GM23338 (cell line): ENCODE results near the gene IL11. TPM values are rescaled to one million over a fixed set of nuclear protein-coding genes. Genes with fewer than 3 reads are reported as not detected.

Experiments
- ATAC-seq: fragments of 200-7000 bp; cut with Tn5 transposase; 3 replicates; pipeline ENCODE4 v1.9.1; 2020
- DNase-seq: peaks from one replicate; pipeline ENCODE4 v3.0.0-alpha.2; 2015; ENCODE audit warnings: low spot score
- H2AFZ ChIP-seq: fragments of 200-600 bp; sonication (generic); 2 replicates; pipeline ENCODE4 v1.8.0; 2016; ENCODE audit warnings: antibody characterized with exemption, mild to moderate bottlenecking, moderate library complexity
- H3F3A ChIP-seq: fragments of 200-600 bp; sonication (generic); replicated peaks from 2 replicates; pipeline ENCODE4 v1.8.0; 2017; ENCODE audit warnings: antibody characterized with exemption, mixed run types, low read depth
- H3K27ac ChIP-seq: fragments of 200-600 bp; sonication (generic); 2 replicates; pipeline ENCODE4 v1.6.1; 2016; ENCODE audit warnings: low read depth
- H3K27me3 ChIP-seq: fragments of 200-600 bp; sonication (generic); 2 replicates; pipeline ENCODE4 v1.8.0; 2016; ENCODE audit warnings: mild to moderate bottlenecking, mixed run types, moderate library complexity; ENCODE audit not compliant: insufficient read depth
- H3K36me3 ChIP-seq: fragments of 200-600 bp; sonication (generic); 2 replicates; pipeline ENCODE4 v1.8.0; 2016; ENCODE audit warnings: mild to moderate bottlenecking; ENCODE audit not compliant: insufficient read depth
- H3K4me1 ChIP-seq: fragments of 200-600 bp; sonication (generic); 2 replicates; pipeline ENCODE4 v1.8.0; 2016; ENCODE audit warnings: mild to moderate bottlenecking, moderate library complexity; ENCODE audit not compliant: insufficient read depth
- H3K4me2 ChIP-seq: fragments of 200-600 bp; sonication (generic); 2 replicates; pipeline ENCODE4 v1.7.1; 2017; ENCODE audit warnings: mixed run types
- H3K4me3 ChIP-seq: fragments of 200-600 bp; sonication (generic); 2 replicates; pipeline ENCODE4 v1.6.1; 2016; ENCODE audit warnings: mixed run types
- H3K79me2 ChIP-seq: fragments of 200-600 bp; sonication (generic); replicated peaks from 2 replicates; pipeline ENCODE4 v1.8.0; 2017; ENCODE audit warnings: mild to moderate bottlenecking; ENCODE audit not compliant: insufficient read depth
- H3K9me2 ChIP-seq: fragments of 200-600 bp; sonication (generic); 2 replicates; pipeline ENCODE4 v1.8.0; 2017; ENCODE audit not compliant: insufficient read depth
- H4K20me1 ChIP-seq: fragments of 200-600 bp; sonication (generic); replicated peaks from 2 replicates; pipeline ENCODE4 v1.8.0; 2017; ENCODE audit warnings: mild to moderate bottlenecking; ENCODE audit not compliant: insufficient read depth
- H3K27ac Mint-ChIP-seq: 2 replicates; pipeline ENCODE4 v1.8.0; 2020; ENCODE audit warnings: inconsistent platforms, mild to moderate bottlenecking, moderate library complexity, mixed read lengths
- H3K27me3 Mint-ChIP-seq: 3 replicates; pipeline ENCODE4 v1.8.0; 2022; ENCODE audit warnings: low read depth, mild to moderate bottlenecking, moderate library complexity, mixed read lengths, inconsistent platforms; ENCODE audit not compliant: insufficient read depth, poor library complexity
- H3K36me3 Mint-ChIP-seq: 3 replicates; pipeline ENCODE4 v1.8.0; 2021; ENCODE audit warnings: low read depth, mild to moderate bottlenecking, inconsistent platforms, moderate library complexity, mixed read lengths
- H3K4me1 Mint-ChIP-seq: 3 replicates; pipeline ENCODE4 v1.8.0; 2020; ENCODE audit warnings: mild to moderate bottlenecking, inconsistent platforms, mixed read lengths
- H3K4me3 Mint-ChIP-seq: 3 replicates; pipeline ENCODE4 v1.8.0; 2021; ENCODE audit warnings: moderate library complexity, mild to moderate bottlenecking, inconsistent platforms, mixed read lengths
- H3K9me3 Mint-ChIP-seq: 3 replicates; pipeline ENCODE4 v1.8.0; 2020; ENCODE audit warnings: moderate library complexity, mild to moderate bottlenecking, inconsistent platforms, mixed read lengths
- CREB1 ChIP-seq: fragments of 250-450 bp; sonication (Bioruptor Pico); IDR thresholded peaks from 2 replicates; pipeline ENCODE4 v1.5.0; 2020; ENCODE audit warnings: low read depth, mild to moderate bottlenecking, moderate library complexity
- POLR2AphosphoS5 ChIP-seq: IDR thresholded peaks from 2 replicates; pipeline ENCODE4 v1.6.1; 2016; ENCODE audit warnings: antibody characterized with exemption, low read depth
- REST ChIP-seq: IDR thresholded peaks from one replicate; pipeline ENCODE4 v1.6.1; 2018; ENCODE audit warnings: antibody characterized with exemption; ENCODE audit not compliant: unreplicated experiment
- ZNF114 ChIP-seq: fragments of 250-450 bp; sonication (Bioruptor Pico); IDR thresholded peaks from 2 replicates; pipeline ENCODE4 v1.5.0; 2020; ENCODE audit warnings: mild to moderate bottlenecking, moderate library complexity
- ZNF331 ChIP-seq: fragments of 250-450 bp; sonication (Bioruptor Pico); IDR thresholded peaks from 2 replicates; pipeline ENCODE4 v1.5.0; 2020; ENCODE audit warnings: low read depth, mild to moderate bottlenecking, moderate library complexity
- polyA plus RNA-seq: library from polyadenylated mRNA; unstranded; fragments of >200 nt; fragmentation: Nextera tagmentation; extraction: Ambion mirVana; gene quantifications from 2 replicates; pipeline ENCODE4 v1.2.1, GENCODE V29; 2016
- total RNA-seq: library from RNA; depleted of rRNA; stranded (reverse); fragments of >200 nt; shearing (Covaris generic); gene quantifications from 2 replicates; pipeline ENCODE4 v1.2.3, GENCODE V29; 2014
- TF ChIP-seq, protein P1 (sequence below): fragments of 250-450 bp; sonication (Bioruptor Pico); IDR thresholded peaks from 2 replicates; pipeline ENCODE4 v1.5.0; 2020; ENCODE audit warnings: mild to moderate bottlenecking, moderate library complexity
- TF ChIP-seq, protein P2 (sequence below): IDR thresholded peaks from 2 replicates; pipeline ENCODE4 v1.6.1; 2016; ENCODE audit warnings: antibody characterized with exemption

IL11 gene
- total and polyA plus RNA-seq, 2 experiments from 2014 or later: 0.58 to 2.2 TPM

DNA sequence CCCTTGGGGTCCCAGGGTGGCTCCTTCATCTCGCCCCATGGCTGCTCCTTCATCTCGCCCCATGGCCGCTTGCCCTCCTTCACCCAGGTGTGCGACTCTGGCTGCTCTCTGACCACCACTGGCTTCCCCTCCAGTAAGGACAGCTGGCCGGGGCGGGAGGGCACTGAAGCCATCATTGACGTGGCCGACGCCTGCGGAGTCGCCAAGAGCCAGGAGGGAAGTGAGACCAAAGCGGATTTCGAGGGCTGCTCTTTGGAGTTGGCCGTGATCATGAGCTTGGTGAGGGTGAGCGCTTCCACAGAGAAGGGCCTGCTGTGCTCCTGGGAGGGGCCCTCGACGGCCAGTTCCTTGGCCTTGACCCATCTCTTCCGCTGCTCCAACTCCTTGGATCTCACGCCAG is 11.8 kb downstream of the IL11 start:
- Mint-ChIP-seq H3K9me3 (no peaks in the 10 kb centered on the region), H3K36me3 (no peaks in the 10 kb centered on the region), H3K27me3 (peaks cover 41% of the 10 kb centered on the region), H3K27ac (no peak overlapping the region), H3K4me3 (no peak overlapping the region), H3K4me1 (peaks cover 7% of the 10 kb centered on the region; the same call in 2 of the 3 replicates)
- no peak overlapping the region for H3K27ac ChIP-seq
- H2AFZ ChIP-seq: no peak overlapping the region
- H3F3A ChIP-seq: peaks cover 9% of the 10 kb centered on the region
- no peak overlapping the region for H3K4me3 ChIP-seq
- no peak overlapping the region for H3K4me2 ChIP-seq
- H4K20me1 ChIP-seq: no peaks in the 10 kb centered on the region
- no peaks in the 10 kb centered on the region for H3K9me2 ChIP-seq
- no peak for DNase-seq
- peaks cover 36% of the 10 kb centered on the region for H3K27me3 ChIP-seq
- no peaks in the 10 kb centered on the region for H3K36me3 ChIP-seq
- ATAC-seq: no peak
- H3K79me2 ChIP-seq: no peaks in the 10 kb centered on the region
- TF ChIP-seq REST (no peak), CREB1 (CRISPR knock-in tag) (no peak), ZNF114 (CRISPR knock-in tag) (no peak), ZNF331 (no peak), POLR2AphosphoS5 (no peak)
- TF ChIP-seq, protein P1, sequence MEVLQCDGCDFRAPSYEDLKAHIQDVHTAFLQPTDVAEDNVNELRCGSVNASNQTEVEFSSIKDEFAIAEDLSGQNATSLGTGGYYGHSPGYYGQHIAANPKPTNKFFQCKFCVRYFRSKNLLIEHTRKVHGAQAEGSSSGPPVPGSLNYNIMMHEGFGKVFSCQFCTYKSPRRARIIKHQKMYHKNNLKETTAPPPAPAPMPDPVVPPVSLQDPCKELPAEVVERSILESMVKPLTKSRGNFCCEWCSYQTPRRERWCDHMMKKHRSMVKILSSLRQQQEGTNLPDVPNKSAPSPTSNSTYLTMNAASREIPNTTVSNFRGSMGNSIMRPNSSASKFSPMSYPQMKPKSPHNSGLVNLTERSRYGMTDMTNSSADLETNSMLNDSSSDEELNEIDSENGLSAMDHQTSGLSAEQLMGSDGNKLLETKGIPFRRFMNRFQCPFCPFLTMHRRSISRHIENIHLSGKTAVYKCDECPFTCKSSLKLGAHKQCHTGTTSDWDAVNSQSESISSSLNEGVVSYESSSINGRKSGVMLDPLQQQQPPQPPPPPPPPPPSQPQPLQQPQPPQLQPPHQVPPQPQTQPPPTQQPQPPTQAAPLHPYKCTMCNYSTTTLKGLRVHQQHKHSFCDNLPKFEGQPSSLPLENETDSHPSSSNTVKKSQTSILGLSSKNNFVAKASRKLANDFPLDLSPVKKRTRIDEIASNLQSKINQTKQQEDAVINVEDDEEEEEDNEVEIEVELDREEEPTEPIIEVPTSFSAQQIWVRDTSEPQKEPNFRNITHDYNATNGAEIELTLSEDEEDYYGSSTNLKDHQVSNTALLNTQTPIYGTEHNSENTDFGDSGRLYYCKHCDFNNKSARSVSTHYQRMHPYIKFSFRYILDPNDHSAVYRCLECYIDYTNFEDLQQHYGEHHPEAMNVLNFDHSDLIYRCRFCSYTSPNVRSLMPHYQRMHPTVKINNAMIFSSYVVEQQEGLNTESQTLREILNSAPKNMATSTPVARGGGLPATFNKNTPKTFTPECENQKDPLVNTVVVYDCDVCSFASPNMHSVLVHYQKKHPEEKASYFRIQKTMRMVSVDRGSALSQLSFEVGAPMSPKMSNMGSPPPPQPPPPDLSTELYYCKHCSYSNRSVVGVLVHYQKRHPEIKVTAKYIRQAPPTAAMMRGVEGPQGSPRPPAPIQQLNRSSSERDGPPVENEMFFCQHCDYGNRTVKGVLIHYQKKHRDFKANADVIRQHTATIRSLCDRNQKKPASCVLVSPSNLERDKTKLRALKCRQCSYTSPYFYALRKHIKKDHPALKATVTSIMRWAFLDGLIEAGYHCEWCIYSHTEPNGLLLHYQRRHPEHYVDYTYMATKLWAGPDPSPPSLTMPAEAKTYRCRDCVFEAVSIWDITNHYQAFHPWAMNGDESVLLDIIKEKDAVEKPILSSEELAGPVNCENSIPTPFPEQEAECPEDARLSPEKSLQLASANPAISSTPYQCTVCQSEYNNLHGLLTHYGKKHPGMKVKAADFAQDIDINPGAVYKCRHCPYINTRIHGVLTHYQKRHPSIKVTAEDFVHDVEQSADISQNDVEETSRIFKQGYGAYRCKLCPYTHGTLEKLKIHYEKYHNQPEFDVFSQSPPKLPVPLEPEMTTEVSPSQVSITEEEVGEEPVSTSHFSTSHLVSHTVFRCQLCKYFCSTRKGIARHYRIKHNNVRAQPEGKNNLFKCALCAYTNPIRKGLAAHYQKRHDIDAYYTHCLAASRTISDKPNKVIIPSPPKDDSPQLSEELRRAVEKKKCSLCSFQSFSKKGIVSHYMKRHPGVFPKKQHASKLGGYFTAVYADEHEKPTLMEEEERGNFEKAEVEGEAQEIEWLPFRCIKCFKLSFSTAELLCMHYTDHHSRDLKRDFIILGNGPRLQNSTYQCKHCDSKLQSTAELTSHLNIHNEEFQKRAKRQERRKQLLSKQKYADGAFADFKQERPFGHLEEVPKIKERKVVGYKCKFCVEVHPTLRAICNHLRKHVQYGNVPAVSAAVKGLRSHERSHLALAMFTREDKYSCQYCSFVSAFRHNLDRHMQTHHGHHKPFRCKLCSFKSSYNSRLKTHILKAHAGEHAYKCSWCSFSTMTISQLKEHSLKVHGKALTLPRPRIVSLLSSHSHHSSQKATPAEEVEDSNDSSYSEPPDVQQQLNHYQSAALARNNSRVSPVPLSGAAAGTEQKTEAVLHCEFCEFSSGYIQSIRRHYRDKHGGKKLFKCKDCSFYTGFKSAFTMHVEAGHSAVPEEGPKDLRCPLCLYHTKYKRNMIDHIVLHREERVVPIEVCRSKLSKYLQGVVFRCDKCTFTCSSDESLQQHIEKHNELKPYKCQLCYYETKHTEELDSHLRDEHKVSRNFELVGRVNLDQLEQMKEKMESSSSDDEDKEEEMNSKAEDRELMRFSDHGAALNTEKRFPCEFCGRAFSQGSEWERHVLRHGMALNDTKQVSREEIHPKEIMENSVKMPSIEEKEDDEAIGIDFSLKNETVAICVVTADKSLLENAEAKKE: no peak
- TF ChIP-seq, protein P2, sequence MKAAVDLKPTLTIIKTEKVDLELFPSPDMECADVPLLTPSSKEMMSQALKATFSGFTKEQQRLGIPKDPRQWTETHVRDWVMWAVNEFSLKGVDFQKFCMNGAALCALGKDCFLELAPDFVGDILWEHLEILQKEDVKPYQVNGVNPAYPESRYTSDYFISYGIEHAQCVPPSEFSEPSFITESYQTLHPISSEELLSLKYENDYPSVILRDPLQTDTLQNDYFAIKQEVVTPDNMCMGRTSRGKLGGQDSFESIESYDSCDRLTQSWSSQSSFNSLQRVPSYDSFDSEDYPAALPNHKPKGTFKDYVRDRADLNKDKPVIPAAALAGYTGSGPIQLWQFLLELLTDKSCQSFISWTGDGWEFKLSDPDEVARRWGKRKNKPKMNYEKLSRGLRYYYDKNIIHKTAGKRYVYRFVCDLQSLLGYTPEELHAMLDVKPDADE: no peak
- peaks cover 4% of the 10 kb centered on the region; the same call in 1 of the 2 replicates for H3K4me1 ChIP-seq
